Ovary (tissue), 3 donors: ENCODE results near the gene HIRA.

ENCODE experiments used
- CTCF ChIP-seq, 3 donors: fragments of 450-650 bp in 2 of 3; fragments of 200-600 bp in 1 of 3; IDR thresholded peaks; one replicate each; pipeline versions ENCODE4 v1.5.1 to v1.8.0; 2016 to 2022; ENCODE audit warnings: antibody characterized with exemption in 3 of 3, mild to moderate bottlenecking in 1 of 3
- EP300 ChIP-seq: sonication (generic); formaldehyde crosslinking; IDR thresholded peaks from one replicate; pipeline ENCODE4 v1.6.1; 2017; ENCODE audit warnings: antibody characterized with exemption
- donor health status: DM: no; HTN: no; CAD: no.

GRCh38 chr22:19398652-19399051 is 32.9 kb downstream of the HIRA start:
- TF ChIP-seq CTCF (IDR thresholded peaks at IDR 0.05) (no peak), EP300 (no peak)
